Smooth muscle cell (in vitro differentiated cells): ENCODE data around the gene RPL12. TPM values are rescaled to one million over a fixed set of nuclear protein-coding genes. Genes with fewer than 3 reads are reported as not detected.

Experiments used
- DNase-seq: peaks from one replicate; lab custom pipeline; 2025; ENCODE audit not compliant: unreplicated experiment; lab: John Stamatoyannopoulos, UW
- H2AFZ ChIP-seq: fragments of 200-600 bp; sonication (generic); 2 replicates; pipeline ENCODE4 v1.6.0; 2016; ENCODE audit warnings: antibody characterized with exemption, low read depth, mild to moderate bottlenecking
- H3F3A ChIP-seq: fragments of 200-600 bp; sonication (generic); 2 replicates; pipeline ENCODE4 v1.6.0; 2017; ENCODE audit warnings: antibody characterized with exemption, low read depth
- H3K27ac ChIP-seq: fragments of 200-600 bp; sonication (generic); 2 replicates; pipeline ENCODE4 v1.5.1; 2016; ENCODE audit warnings: low read depth, mild to moderate bottlenecking
- H3K27me3 ChIP-seq: fragments of 200-600 bp; sonication (generic); 2 replicates; pipeline ENCODE4 v1.6.1; 2016; ENCODE audit warnings: low read depth, mild to moderate bottlenecking
- H3K36me3 ChIP-seq: fragments of 200-600 bp; sonication (generic); 2 replicates; pipeline ENCODE4 v1.5.1; 2016; ENCODE audit warnings: low read depth
- H3K4me1 ChIP-seq: fragments of 200-600 bp; sonication (generic); 2 replicates; pipeline ENCODE4 v1.5.1; 2016; ENCODE audit warnings: low read depth
- H3K4me2 ChIP-seq: fragments of 200-600 bp; sonication (generic); 2 replicates; pipeline ENCODE4 v1.6.0; 2016; ENCODE audit warnings: mild to moderate bottlenecking
- H3K4me3 ChIP-seq: fragments of 200-600 bp; sonication (generic); 2 replicates; pipeline ENCODE4 v1.5.1; 2016; ENCODE audit warnings: mild to moderate bottlenecking
- H3K79me2 ChIP-seq: fragments of 200-600 bp; sonication (generic); 2 replicates; pipeline ENCODE4 v1.6.0; 2016; ENCODE audit warnings: low read depth, mild to moderate bottlenecking
- H3K9ac ChIP-seq: fragments of 200-600 bp; sonication (generic); 2 replicates; pipeline ENCODE4 v1.6.0; 2016; ENCODE audit warnings: low read depth
- H3K9me3 ChIP-seq: fragments of 200-600 bp; sonication (generic); replicated peaks from 2 replicates; pipeline ENCODE4 v1.5.1; 2016; ENCODE audit warnings: low read depth
- H4K20me1 ChIP-seq: fragments of 200-600 bp; sonication (generic); 2 replicates; pipeline ENCODE4 v1.6.0; 2016; ENCODE audit warnings: low read depth
- WGBS: methylation state at CpG from one replicate; pipeline ENCODE4 v1.1.7; 2016; ENCODE audit warnings: low lambda C conversion rate; 5-methylcytosine and 5-hydroxymethylcytosine counted together
- polyA plus RNA-seq: library from polyadenylated mRNA; unstranded; fragments of >200 nt; fragmentation: Nextera tagmentation; extraction: Ambion mirVana; gene quantifications from 2 replicates; pipeline ENCODE4 v1.2.1, GENCODE V29; 2016
- total RNA-seq: library from RNA; depleted of rRNA; stranded (reverse); fragments of >200 nt; gene quantifications from 2 replicates; pipeline ENCODE4 v1.2.3, GENCODE V29; 2014
- TF ChIP-seq, protein P1 (sequence below): fragments of 200-600 bp; sonication (generic); IDR thresholded peaks from 2 replicates; pipeline ENCODE4 v1.5.1; 2017; ENCODE audit warnings: borderline replicate concordance, mild to moderate bottlenecking, antibody characterized with exemption; ENCODE audit not compliant: insufficient read depth, poor library complexity, severe bottlenecking

The RPL12 gene
- total and polyA plus RNA-seq, 2 experiments from 2014 or later = 371 to 1,296 TPM

DNA sequence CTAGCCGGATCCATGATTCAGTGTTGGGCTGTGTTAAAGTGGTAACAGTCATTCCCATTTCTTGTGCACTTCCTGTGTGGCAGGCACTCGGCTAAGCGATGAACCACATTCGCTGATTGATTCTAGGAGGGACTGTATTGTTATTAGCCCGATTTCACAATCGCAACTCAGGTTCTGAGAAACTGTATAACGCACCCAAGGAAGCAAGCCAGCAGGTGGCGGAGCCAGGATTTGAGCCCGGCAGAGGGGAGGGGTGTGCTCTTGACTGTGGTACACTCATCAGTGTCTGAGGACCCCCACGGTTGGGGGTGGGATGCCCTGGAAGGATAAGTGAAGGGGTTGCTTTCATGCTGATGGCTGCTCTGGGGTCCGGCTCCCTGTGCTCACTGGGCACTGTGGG is 34.8 kb upstream of the RPL12 start:
- 95% methylated on average over 11 of the region's 11 CpGs for WGBS
- Histone ChIP-seq H3K79me2 (no peaks in the 10 kb centered on the region), H3K9ac (no peak overlapping the region), H3K4me3 (no peak overlapping the region), H3K27ac (no peak overlapping the region), H3K4me2 (no peak overlapping the region), H3K27me3 (no peaks in the 10 kb centered on the region), H3K9me3 (no peaks in the 10 kb centered on the region), H4K20me1 (no peaks in the 10 kb centered on the region), H2AFZ (no peak overlapping the region), H3F3A (no peaks in the 10 kb centered on the region), H3K36me3 (no peaks in the 10 kb centered on the region), H3K4me1 (no peaks in the 10 kb centered on the region)
- DNase-seq = no peak
- TF ChIP-seq, protein P1, sequence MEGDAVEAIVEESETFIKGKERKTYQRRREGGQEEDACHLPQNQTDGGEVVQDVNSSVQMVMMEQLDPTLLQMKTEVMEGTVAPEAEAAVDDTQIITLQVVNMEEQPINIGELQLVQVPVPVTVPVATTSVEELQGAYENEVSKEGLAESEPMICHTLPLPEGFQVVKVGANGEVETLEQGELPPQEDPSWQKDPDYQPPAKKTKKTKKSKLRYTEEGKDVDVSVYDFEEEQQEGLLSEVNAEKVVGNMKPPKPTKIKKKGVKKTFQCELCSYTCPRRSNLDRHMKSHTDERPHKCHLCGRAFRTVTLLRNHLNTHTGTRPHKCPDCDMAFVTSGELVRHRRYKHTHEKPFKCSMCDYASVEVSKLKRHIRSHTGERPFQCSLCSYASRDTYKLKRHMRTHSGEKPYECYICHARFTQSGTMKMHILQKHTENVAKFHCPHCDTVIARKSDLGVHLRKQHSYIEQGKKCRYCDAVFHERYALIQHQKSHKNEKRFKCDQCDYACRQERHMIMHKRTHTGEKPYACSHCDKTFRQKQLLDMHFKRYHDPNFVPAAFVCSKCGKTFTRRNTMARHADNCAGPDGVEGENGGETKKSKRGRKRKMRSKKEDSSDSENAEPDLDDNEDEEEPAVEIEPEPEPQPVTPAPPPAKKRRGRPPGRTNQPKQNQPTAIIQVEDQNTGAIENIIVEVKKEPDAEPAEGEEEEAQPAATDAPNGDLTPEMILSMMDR = no peak

DNA sequence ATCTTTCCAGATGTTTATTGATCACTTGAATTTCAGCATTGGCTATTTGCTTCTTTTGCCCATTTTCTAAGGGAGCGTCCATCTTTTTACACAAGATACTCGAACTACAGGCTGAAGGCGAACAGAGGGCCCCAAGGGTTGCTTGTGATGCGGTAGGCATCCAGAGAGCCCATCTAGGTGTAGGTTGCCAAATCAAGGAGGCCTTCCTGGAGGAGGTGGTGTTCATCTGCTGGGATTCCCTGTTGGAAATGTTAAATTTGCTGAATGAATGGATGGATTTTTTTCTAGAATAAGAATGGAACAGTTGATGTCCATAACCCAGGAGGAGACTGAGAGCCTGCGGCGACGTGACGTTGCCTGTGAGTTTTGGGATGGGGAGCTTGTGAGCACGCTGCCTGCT is 31.5 kb upstream of the RPL12 start:
- TF ChIP-seq, protein P1 = no peak
- Histone ChIP-seq H3K9ac (no peak overlapping the region), H3K4me1 (no peaks in the 10 kb centered on the region), H4K20me1 (no peaks in the 10 kb centered on the region), H3K4me2 (no peak overlapping the region), H3F3A (no peaks in the 10 kb centered on the region), H2AFZ (no peak overlapping the region), H3K36me3 (no peaks in the 10 kb centered on the region), H3K27me3 (no peaks in the 10 kb centered on the region), H3K4me3 (no peak overlapping the region), H3K79me2 (no peaks in the 10 kb centered on the region), H3K9me3 (no peaks in the 10 kb centered on the region), H3K27ac (no peak overlapping the region)
- DNase-seq = no peak
- WGBS = 98% methylated on average over 9 of the region's 9 CpGs

DNA sequence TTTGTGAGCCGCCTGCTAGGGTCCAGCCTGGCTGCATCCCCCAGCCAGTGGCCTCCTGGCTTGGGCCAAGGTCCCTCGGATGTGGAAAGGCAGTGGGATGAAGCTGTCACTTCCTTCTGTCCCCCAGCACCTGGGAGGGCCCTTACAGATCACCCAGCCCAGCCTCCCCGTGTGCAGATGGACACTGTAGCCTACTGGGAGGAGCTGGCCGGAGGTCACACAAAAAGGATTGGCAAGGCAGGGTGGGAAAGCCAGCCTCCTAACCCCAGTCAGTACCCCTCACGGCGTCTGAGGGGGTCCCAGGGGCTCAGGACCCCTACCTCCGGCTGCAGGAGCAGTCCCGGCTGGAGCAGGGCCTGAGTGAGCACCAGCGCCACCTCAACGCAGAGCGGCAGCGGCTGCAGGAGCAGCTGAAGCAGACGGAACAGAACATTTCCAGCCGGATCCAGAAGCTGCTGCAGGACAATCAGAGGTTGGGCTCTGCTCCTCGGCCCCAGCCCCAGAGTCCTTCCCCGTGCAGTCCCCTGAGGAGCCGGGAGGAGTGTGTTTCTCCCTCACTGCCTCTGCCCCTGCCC is 28.4 kb upstream of the RPL12 start:
- Histone ChIP-seq H3K36me3 (no peaks in the 10 kb centered on the region), H2AFZ (no peak overlapping the region), H3K27me3 (no peaks in the 10 kb centered on the region), H3K4me1 (no peaks in the 10 kb centered on the region), H3K9me3 (no peaks in the 10 kb centered on the region), H3K4me3 (no peak overlapping the region), H3K27ac (no peak overlapping the region), H3K4me2 (no peak overlapping the region), H3K9ac (no peak overlapping the region), H3F3A (no peaks in the 10 kb centered on the region), H3K79me2 (no peaks in the 10 kb centered on the region), H4K20me1 (no peaks in the 10 kb centered on the region)
- DNase-seq = no peak
- WGBS = 94% methylated on average over 17 of the region's 17 CpGs
- TF ChIP-seq, protein P1 = no peak

DNA sequence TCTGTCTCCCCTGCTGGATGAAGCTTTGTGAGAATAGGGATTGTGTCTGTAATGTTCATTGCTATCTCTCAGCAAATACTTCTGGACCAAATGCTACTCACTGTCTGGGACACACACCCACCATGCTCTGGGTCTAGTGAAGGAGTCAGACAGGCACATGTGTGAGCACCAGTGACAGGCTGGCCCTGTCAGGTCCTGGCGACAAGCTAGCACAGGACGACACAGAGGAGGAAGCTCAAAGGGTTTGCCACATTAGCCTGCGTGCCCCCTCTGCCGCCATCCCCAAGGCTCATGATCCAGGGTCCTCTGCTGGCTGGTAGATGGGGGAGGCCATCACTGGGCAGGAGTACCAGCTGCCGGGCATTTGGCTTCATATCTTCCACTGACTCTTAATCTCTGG is 23.4 kb upstream of the RPL12 start:
- Histone ChIP-seq H3K9me3 (no peaks in the 10 kb centered on the region), H3K27ac (no peak overlapping the region), H3K36me3 (peaks cover 9% of the 10 kb centered on the region), H3K4me2 (no peak overlapping the region), H3F3A (no peaks in the 10 kb centered on the region), H3K27me3 (no peaks in the 10 kb centered on the region), H2AFZ (no peak overlapping the region), H3K4me3 (no peak overlapping the region), H4K20me1 (no peaks in the 10 kb centered on the region), H3K9ac (no peak overlapping the region), H3K4me1 (no peaks in the 10 kb centered on the region), H3K79me2 (no peaks in the 10 kb centered on the region)
- DNase-seq = no peak
- TF ChIP-seq, protein P1 = no peak
- WGBS = 96% methylated on average over 5 of the region's 5 CpGs
